Urothelium cell line (cell line): ENCODE results near the gene FHOD1.

Source experiments
- DNase-seq: peaks from one replicate; pipeline ENCODE4 v3.0.0; 2011; ENCODE audit warnings: low spot score, mixed read lengths
- FAIRE-seq: peaks from 2 replicates; lab custom pipeline; 2011; peaks lifted over from hg19 to GRCh38; lab: Jason Lieb, UNC

Gene FHOD1

DNA sequence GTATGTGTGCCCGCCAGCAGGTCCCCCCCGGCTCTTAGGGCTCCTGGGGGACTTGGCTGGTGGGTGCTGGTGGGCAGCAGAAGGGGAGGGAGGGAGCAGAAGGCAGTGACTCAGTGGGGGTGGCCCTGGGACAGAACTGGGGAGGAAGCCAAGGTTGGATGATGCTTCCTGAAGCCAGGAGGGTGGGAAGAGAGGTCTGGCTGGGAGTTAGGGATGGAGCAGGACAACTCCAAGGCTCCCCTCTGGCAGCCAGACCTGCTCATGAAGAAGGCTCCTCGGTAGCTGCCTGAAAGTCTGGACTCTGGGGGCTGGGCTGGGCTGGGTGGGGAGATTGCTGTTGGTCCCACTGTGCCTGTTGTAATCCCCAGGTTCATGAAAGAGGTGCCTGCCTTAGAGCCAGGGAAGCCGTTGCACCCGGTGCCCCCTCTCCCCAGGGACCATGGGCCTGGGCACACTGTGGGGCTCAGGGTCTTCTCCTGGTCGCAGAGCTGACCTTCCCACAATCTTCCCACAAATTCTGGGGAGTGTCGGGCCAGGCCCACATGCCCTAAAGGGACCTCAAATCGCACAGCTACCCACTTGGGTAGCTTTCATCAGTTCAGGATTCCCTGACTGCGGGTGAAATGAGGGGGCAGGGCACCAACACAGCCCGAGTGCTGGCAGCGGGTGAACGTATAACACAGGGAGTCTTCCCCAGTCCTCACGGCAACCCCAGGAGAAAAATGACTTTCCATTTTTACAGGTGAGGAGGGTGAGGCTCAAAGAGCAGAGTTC lies 30.9 kb upstream of the FHOD1 start:
- DNase-seq (peak; percentile 74), FAIRE-seq (no peak)

DNA sequence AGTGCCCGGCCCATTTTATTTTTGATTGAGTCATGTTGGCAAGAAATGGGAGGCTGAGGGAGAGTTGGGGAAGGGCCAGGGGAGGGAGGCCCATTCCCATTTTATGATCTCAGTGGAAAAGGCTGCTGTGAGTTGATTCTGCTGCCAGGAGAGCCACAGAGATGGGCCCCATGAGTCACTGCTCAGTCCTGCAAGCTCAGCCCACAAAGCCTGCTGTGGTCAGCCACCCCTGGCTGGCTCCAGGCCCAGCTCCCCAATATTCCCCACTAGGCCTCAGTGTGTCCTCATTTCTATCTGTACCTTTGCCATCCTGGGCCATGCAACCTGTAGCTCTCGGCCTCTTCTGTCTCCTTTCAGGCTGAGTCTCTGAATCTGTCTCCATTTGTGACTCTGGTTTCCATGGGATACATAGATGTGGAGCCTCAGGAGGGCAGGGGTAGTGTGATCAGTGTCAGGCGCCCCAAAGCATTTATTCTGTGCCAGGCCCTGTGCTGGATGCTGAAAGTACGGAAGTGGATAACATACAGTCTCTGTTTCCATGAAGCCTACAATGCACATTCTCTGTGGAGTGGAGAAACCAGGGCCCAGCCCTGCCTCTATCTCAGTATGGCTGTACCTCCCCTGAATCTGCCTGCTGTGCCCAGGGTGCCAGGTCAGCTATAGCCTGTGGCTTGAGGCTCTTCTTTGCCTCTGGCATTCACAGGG lies 30.2 kb upstream of the FHOD1 start:
- FAIRE-seq (peak; percentile 95), DNase-seq (peak; percentile 97)

DNA sequence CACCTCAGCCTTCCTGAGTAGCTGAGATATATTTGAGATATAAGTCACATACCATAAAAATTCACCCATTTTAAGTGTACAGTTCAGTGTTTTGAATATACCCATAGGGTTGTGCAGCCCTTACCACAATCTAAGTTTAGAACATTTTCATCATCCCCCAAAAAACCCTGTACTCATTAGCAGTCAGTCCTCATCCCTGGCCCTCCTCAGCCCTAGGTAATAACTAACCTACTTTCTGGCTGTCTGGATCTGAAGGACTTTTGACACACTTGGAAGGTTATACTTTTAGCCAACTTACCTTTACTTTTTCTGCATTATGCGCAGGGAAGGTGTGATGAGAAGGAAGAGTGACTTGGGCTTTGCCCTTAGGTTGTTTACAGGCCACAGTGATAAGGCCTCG lies 28.0 kb upstream of the FHOD1 start:
- no peak for FAIRE-seq

GRCh38 chr16:67271446-67271845 lies 24.2 kb upstream of the FHOD1 start:
- DNase-seq (no peak), FAIRE-seq (no peak)

More for the DNA sequence above, 28.0 kb upstream of the FHOD1 start:
- no peak for DNase-seq

GRCh38 chr16:67270931-67271338 lies 23.7 kb upstream of the FHOD1 start:
- FAIRE-seq (no peak), DNase-seq (no peak)

- FAIRE-seq (no peak), DNase-seq (peak; percentile 55)
Measured at GRCh38 chr16:67269766-67270165, 22.5 kb upstream of the FHOD1 start.

- DNase-seq, result peak; percentile 29
- FAIRE-seq, result no peak
Measured at GRCh38 chr16:67268136-67268579, 20.9 kb upstream of the FHOD1 start.

GRCh38 chr16:67265834-67266233 lies 18.6 kb upstream of the FHOD1 start:
- FAIRE-seq, result no peak
- no peak for DNase-seq

- no peak for FAIRE-seq
- DNase-seq, result no peak
Measured at GRCh38 chr16:67264866-67265265, 17.6 kb upstream of the FHOD1 start.

GRCh38 chr16:67264277-67264676 lies 17.0 kb upstream of the FHOD1 start:
- no peak for FAIRE-seq
- DNase-seq, result no peak

- FAIRE-seq (no peak), DNase-seq (no peak)
Measured at GRCh38 chr16:67263201-67263600, 15.9 kb upstream of the FHOD1 start.

- FAIRE-seq (no peak), DNase-seq (peak; percentile 50)
Measured at GRCh38 chr16:67260426-67261063, 13.3 kb upstream of the FHOD1 start.

DNA sequence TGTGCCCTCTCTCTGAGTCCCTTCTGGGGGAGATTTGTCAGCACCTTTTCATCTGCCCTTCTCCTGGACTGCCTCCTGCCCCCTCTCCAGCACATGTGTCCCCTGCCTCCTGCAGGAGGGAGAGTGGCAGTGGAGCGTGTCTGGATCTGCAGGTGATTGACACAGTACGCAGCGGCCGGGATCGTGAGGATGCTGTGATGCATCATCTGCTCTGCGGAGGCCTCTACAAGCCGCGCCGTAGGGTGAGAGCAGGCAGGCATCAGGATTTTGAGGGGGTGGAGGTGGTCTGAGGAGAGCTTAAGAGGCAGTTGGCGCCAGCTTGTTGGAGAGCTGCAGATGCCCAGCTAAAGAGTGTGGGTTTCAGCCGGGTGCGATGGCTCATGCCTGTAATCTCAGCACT lies 12.4 kb upstream of the FHOD1 start:
- DNase-seq (no peak), FAIRE-seq (no peak)

DNA sequence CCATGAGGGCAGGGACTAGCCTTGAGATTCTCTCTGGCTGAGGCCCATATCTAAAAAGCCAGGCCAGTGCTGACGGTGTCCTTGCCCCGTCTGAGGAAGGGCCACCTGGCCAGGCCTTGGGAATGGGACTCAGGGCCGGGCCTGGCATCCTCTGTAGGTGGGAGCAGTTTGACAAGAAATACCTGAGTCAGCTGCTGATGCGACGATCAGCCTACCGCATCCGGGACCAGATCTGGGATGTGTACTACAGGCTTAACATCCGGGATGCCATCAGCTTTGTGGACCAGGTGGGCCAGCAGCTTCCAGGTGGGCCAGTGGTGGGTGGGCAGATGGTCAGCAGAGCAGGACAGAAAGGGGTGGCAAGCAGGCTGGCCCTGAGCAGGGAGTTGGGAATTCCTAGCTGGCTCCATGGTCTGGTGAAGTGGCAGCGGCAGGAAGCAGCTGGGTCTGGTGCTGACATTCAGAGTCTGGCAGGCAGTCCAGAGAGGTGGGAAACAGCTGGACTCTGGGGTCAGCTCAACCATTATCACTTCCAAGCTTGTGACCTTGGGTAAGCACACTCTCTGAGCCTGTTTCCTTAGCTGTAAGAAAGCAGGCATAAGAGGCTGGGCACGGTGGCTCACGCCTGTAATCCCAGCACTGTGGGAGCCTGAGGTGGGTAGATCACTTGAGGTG lies 11.0 kb upstream of the FHOD1 start:
- no peak for DNase-seq
- no peak for FAIRE-seq

DNA sequence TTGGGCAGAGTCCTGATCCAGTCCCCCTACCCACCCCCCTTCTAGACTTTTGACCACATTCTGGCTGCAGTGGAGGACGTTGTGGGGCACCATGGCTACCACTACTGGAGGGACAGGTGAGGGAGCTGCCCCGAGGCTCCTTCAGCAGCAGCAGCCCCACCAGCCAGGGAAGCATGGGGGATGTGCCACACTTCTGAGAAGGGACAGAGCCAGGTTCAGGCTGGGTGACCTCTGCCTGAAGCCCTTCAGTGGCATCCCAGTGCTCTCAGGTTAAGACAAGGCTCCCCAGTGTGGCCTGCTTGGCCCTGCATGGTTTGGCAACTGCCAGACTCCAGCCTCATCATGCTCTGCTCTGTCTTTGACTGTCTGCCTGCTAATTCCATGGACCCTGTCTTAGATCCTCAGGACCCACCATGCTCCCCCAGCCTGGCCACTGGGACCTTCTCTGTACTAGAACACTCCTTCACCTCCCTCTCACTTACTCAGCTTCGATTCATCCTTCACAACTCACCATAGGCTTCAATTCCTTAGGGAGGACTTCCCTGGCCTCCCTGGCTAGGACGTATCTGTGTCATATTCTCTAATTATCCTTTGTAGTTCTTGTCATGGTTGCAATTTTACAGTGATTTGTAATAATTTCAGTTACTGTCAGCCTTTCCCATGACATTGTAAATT lies 10.3 kb upstream of the FHOD1 start:
- FAIRE-seq, result no peak
- DNase-seq, result no peak

DNA sequence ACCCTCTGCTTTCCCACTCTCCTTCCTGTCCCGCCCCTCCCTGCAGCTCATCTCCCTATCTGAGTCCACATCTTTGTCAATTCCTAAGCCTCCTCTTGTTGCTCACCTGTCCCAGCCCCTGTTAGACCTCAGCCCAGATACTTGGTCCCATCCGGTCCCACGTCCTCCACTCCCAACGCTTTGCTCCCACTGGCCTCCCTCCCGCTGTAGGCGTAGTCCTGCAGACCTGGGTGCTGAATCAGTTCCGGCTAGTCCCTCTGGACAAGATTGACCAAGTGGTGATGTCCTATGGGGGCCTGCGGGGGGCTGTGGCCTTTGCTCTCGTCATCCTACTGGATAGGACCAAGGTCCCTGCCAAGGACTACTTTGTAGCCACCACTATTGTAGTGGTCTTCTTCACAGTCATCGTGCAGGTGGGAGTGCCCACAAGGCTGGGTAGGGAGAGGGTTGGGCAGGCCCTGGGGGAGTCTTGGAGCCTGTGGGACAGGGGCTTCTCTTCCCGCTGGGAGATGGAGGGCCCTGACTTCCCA lies 9.5 kb upstream of the FHOD1 start:
- DNase-seq, result no peak
- no peak for FAIRE-seq

DNA sequence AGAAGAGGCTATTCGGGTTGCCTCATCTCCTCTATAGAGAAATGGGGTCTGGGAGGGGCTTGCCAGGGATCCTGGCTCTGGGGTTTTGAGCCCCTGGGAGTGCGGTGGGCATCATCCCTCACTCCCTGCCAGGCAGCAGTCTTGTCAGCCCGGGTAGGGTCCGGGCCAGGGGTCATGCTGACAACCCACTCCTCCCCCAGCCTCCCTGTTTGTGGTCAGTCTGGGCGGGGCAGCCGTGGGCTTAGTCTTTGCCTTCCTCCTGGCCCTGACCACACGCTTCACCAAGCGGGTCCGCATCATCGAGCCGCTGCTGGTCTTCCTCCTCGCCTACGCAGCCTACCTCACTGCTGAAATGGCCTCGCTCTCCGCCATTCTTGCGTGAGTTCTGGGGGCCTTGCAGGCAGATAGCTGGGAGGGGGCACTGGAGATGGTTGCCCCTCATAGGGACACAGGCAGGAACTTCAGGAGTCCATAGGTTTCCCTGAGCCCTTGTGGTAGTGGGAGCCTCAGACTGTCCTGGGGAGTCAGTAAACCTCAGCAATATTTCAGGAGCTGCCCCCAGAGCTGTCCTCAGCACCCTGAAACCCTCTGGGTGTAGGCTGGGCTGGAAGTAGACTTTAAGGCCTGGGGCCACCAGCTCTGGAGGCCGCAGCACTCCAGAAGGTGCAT lies 8.4 kb upstream of the FHOD1 start:
- no peak for FAIRE-seq
- DNase-seq, result no peak

- FAIRE-seq (no peak), DNase-seq (no peak)
Measured at GRCh38 chr16:67254801-67255552, 7.7 kb upstream of the FHOD1 start.
